Vagina (tissue), 2 donors: Measurements from ENCODE around the gene ADAP1. TPM values are rescaled to one million over a fixed set of nuclear protein-coding genes. Genes with fewer than 3 reads are reported as not detected.
"Not testable (repeated sequence)": the region's sequence is repeated elsewhere in the genome, so short reads cannot be mapped to it uniquely, and the experiment has no call there.

Experiments
- DNase-seq, 2 donors: peaks; one replicate each; pipeline ENCODE4 v3.0.0-alpha.2; 2017; ENCODE audit errors: extremely low spot score in 2 of 2
- H3K27ac ChIP-seq: fragments of 200-600 bp; sonication (generic); one replicate; pipeline ENCODE4 v1.5.1; 2019
- H3K27me3 ChIP-seq: fragments of 200-600 bp; sonication (generic); one replicate; pipeline ENCODE4 v1.5.1; 2019
- H3K36me3 ChIP-seq, 2 donors: fragments of 200-600 bp; sonication (generic); one replicate each; pipeline ENCODE4 v1.5.1; 2017 to 2019
- H3K4me1 ChIP-seq: fragments of 200-600 bp; sonication (generic); one replicate; pipeline ENCODE4 v1.5.1; 2019
- H3K4me3 ChIP-seq, 2 donors: fragments of 200-600 bp; sonication (generic); 1 replicate in 1 of 2; 2 replicates in 1 of 2; pipeline ENCODE4 v1.5.1; 2016 to 2019
- H3K9me3 ChIP-seq: fragments of 200-600 bp; sonication (generic); one replicate; pipeline ENCODE4 v1.5.1; 2019
- POLR2A ChIP-seq, 2 donors: fragments of 450-650 bp; IDR thresholded peaks; one replicate each; pipeline ENCODE4 v1.6.1; 2017; ENCODE audit warnings: antibody characterized with exemption in 2 of 2, mild to moderate bottlenecking in 2 of 2, moderate library complexity in 2 of 2
- POLR2AphosphoS5 ChIP-seq, 2 donors: sonication (generic); formaldehyde crosslinking; IDR thresholded peaks; one replicate each; pipeline ENCODE4 v1.9.0; 2017; ENCODE audit warnings: antibody characterized with exemption in 2 of 2, mild to moderate bottlenecking in 2 of 2, low read depth in 1 of 2; ENCODE audit not compliant: insufficient read depth in 1 of 2
- intact Hi-C: fragments of 100-400 bp; cut with DNase I; formaldehyde crosslinking; loops from one replicate; pipeline ENCODE4 v1.15.1; 2023
- total RNA-seq: library from RNA; depleted of rRNA; stranded (reverse); fragments of >200 nt; gene quantifications from one replicate; pipeline ENCODE4 v1.2.3, GENCODE V29; 2016
- TF ChIP-seq, protein P1 (sequence below), 3 experiments: fragments of 450-650 bp in 2 of 3; fragments of 200-600 bp in 1 of 3; sonication (generic) in 1 of 3; IDR thresholded peaks; one replicate each; pipeline ENCODE4 v1.5.1; 2017 to 2019; ENCODE audit warnings: antibody characterized with exemption in 3 of 3, mild to moderate bottlenecking in 2 of 3, moderate library complexity in 2 of 3

Gene ADAP1
- total RNA-seq, 1 donor from 2014 or later: 4.2 TPM

DNA sequence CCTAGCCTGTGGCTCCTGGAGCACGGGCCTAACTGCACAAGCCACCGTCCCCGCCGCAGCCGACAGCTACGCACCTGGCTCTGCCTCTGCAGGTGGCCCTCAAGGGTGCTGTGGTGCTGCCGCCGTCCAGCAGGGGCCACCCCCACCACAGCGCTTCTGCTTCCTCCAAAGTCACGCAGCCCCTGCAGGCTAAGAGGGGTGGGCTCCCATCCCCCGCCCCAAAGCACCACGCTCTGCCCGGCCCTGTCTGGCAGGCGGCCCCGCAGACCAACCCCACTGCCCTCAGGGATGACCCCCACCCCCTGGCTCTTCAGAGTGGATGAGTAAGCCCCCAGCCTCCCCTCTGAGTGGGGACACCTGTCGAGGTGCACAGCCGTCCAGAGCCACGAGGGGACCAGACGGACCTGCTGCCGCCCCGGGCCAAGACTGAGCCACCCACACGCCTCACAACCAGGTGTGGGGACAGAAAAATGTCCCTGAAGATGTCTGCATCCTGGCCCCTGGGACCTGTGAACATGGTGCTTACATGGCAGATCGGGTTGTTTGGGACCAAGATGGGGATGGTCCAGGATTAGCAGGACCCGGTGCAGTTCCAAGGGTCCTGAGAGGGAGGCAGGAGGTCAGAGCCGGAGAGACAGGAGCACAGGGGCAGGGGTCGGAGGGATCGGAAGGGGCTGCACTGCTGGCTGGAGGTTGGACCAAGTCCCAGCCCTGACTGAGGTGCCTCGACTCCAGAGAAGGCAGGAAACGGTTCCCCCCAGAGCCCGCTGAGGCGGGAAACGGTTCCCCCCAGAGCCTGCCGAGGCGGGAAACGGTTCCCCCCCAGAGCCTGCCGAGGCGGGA is 9.0 kb upstream of the ADAP1 start:
- TF ChIP-seq POLR2AphosphoS5 (IDR thresholded peaks at IDR 0.05; ENCODE audit: insufficient read depth in 1 of 2, low read depth in 1 of 2): no peak
- TF ChIP-seq POLR2A (IDR thresholded peaks at IDR 0.05): no peak
- TF ChIP-seq, protein P1, sequence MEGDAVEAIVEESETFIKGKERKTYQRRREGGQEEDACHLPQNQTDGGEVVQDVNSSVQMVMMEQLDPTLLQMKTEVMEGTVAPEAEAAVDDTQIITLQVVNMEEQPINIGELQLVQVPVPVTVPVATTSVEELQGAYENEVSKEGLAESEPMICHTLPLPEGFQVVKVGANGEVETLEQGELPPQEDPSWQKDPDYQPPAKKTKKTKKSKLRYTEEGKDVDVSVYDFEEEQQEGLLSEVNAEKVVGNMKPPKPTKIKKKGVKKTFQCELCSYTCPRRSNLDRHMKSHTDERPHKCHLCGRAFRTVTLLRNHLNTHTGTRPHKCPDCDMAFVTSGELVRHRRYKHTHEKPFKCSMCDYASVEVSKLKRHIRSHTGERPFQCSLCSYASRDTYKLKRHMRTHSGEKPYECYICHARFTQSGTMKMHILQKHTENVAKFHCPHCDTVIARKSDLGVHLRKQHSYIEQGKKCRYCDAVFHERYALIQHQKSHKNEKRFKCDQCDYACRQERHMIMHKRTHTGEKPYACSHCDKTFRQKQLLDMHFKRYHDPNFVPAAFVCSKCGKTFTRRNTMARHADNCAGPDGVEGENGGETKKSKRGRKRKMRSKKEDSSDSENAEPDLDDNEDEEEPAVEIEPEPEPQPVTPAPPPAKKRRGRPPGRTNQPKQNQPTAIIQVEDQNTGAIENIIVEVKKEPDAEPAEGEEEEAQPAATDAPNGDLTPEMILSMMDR (IDR thresholded peaks at IDR 0.05): no peak
- intact Hi-C loops: no loop called here
- Histone ChIP-seq H3K27me3 (no peaks in the 10 kb centered on the region), H3K27ac (no peak overlapping the region), H3K36me3 (peaks cover 0 to 18% of the 10 kb centered on the region in 2 donors), H3K4me1 (peaks cover 32% of the 10 kb centered on the region), H3K9me3 (no peaks in the 10 kb centered on the region), H3K4me3 (no peak overlapping the region)
- DNase-seq: no peak

DNA sequence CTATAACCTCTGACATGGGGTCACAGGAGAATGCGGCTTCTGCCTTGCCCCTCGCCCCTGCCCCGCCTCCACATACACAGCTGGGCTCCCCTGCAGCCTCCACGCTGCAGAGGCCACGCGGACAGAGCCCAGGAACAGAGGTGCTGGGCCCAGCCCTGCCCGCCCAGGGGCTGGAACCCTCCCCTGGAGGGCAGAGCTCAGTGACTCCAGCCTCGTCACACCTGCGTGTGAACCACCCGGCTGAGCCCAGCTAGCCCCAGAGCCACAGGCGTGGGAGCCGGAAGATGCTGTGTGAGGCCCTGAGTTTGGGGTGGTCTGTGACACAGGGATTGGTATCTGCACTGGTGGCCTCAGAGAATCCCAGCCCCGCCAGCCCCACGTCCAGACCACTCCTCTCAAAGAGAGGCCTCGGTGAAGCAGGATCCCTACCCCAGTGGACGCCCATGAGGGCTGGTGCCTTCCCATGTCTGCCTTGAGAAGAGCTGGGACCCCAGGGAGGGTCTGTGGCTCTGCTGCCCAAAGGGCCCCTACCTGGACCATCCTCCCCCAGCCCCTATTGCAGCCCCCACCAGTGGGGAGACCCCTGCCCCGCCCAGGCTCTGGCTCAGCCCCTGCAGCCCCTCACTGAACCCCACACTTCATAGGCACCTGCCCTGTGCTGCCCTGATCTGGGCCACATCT is 8.1 kb upstream of the ADAP1 start:
- no peaks in the 10 kb centered on the region for H3K27me3 ChIP-seq
- H3K36me3 ChIP-seq: peaks cover 0 to 9% of the 10 kb centered on the region in 2 donors
- peaks cover 32% of the 10 kb centered on the region for H3K4me1 ChIP-seq
- H3K9me3 ChIP-seq: no peaks in the 10 kb centered on the region
- no peak overlapping the region for H3K27ac ChIP-seq
- no peak overlapping the region for H3K4me3 ChIP-seq
- TF ChIP-seq POLR2A (IDR thresholded peaks at IDR 0.05) (no peak), POLR2AphosphoS5 (IDR thresholded peaks at IDR 0.05; ENCODE audit: insufficient read depth in 1 of 2, low read depth in 1 of 2) (no peak)
- TF ChIP-seq, protein P1 (IDR thresholded peaks at IDR 0.05): no peak
- no peak for DNase-seq
- intact Hi-C loops: no loop called here

DNA sequence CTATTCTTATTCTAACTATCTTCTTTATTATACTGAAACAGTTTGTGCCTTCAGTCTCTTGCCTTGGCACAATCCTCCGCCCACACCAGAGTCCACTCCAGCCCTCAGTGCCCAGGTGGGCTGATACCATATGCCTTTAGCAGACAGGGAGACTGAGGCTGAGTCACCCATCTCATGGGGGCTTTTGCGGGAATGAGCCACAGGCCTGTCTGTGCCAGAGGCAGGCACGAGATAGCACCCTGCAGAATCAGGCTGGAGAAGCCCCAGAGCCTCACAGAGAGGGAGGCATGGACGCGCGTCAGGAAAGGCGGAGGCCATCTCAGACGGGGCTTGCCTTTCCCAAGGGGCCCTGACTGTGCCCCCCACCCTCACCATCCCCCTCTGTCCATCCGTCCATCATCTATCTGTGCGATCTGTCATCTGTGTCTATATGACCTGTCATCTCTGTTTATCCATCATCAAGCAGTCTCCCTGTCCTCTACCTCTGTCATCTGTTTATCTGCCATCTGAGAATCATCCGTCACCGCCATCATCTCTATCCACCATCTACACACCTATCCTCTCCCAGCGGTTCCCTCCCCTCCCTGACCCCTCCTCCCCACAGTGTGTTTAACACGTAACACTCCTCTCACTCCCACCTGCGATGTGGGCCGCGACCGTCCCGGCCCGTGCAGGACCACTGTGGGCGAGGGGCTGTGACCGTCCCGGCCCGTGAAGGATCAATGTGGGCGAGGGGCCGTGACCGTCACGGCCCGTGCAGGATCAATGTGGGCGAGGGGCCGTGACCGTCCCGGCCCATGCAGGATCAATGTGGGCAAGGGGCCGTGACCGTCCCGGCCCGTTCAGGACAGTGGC is 7.3 kb upstream of the ADAP1 start:
- TF ChIP-seq POLR2AphosphoS5 (IDR thresholded peaks at IDR 0.05; ENCODE audit: insufficient read depth in 1 of 2, low read depth in 1 of 2) (no peak), POLR2A (IDR thresholded peaks at IDR 0.05) (no peak)
- TF ChIP-seq, protein P1 (IDR thresholded peaks at IDR 0.05): no peak
- Histone ChIP-seq H3K27me3 (no peaks in the 10 kb centered on the region), H3K36me3 (peaks cover 0 to 1% of the 10 kb centered on the region in 2 donors), H3K27ac (no peak overlapping the region), H3K4me1 (peaks cover 32% of the 10 kb centered on the region), H3K4me3 (no peak overlapping the region), H3K9me3 (no peaks in the 10 kb centered on the region)
- DNase-seq: no peak
- intact Hi-C loops: no loop called here

DNA sequence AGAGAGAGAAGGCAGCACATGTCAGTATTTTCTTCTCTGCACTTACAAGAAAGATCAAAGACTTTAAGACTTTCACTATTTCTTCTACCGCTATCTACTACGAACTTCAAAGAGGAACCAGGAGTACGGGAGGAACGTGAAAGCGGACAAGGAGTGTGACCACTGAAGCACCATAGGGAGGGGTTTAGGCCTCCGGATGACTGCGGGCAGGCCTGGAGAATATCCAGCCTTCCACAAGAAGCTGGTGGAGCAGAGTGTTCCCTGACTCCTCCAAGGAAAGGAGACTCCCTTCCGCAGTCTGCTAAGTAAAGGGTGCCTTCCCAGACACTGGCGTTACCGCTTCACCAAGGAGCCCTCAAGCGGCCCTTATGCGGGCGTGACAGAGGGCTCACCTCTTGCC is 6.5 kb upstream of the ADAP1 start:
- peaks cover 32% of the 10 kb centered on the region for H3K4me1 ChIP-seq
- H3K9me3 ChIP-seq, intact Hi-C loops, H3K27ac ChIP-seq, H3K36me3 ChIP-seq, H3K27me3 ChIP-seq, H3K4me3 ChIP-seq, DNase-seq: not testable (repeated sequence)

DNA sequence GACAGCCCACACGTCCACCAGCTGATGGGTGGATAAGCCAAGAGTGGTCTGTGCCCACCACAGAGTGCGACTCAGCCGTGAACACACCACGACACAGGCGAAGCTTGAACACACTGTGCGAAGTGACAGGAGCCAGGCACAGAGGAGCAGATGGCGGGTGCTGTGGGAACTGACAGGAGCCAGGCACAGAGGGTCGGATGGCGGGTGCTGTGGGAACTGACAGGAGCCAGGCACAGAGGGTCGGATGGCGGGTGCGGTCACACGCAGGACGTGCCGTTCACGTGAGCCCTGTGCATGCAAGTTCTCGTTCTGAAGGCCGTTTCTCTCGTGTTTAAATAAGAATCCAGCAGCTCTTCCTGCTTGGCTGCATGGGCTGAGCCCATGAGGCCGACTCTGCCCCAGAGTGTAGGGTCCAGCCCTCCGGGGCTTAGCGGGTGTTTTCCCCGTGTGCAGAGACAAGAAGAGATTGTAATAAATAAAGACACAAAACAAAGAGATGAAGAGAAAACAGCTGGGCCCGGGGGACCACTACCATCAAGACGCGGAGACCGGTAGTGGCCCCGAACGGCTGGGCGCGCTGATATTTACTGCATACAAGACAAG is 5.9 kb upstream of the ADAP1 start:
- intact Hi-C loops: no loop called here
- no peak for DNase-seq
- Histone ChIP-seq H3K4me3 (no peak overlapping the region), H3K27me3 (no peaks in the 10 kb centered on the region), H3K36me3 (no peaks in the 10 kb centered on the region), H3K9me3 (no peaks in the 10 kb centered on the region), H3K27ac (no peak overlapping the region), H3K4me1 (peaks cover 28% of the 10 kb centered on the region)
- TF ChIP-seq, protein P1 (IDR thresholded peaks at IDR 0.05): no peak
- no peak for TF ChIP-seq POLR2A (IDR thresholded peaks at IDR 0.05)
- no peak for TF ChIP-seq POLR2AphosphoS5 (IDR thresholded peaks at IDR 0.05; ENCODE audit: insufficient read depth in 1 of 2, low read depth in 1 of 2)

DNA sequence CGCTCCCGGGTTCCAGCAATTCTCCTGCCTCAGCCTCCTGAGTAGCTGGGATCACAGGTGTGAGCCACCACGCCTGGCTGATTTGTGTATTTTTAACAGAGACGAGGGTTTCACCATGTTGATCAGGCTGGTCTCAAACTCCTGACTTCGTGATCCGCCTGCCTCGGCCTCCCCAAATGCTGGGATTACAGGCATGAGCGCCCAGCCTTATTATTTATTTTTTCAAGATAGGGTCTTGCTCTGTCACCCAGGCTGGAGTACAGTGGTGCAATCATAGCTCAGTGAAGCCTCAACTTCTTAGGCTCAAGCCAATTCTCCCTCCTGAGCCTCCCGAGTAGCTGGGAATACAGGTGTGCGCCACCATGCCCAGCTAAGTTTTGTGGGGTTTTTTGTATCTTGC is 5.3 kb upstream of the ADAP1 start:
- H3K9me3 ChIP-seq, H3K27ac ChIP-seq, H3K27me3 ChIP-seq, H3K36me3 ChIP-seq, H3K4me3 ChIP-seq, intact Hi-C loops, DNase-seq: not testable (repeated sequence)
- H3K4me1 ChIP-seq: peaks cover 21% of the 10 kb centered on the region
